NCI-H510A treated with DMSO at 0.1 percent for 48 hours (cell line): Measurements from ENCODE around the gene DERL3.

ENCODE experiments used
- DNase-seq: peaks from one replicate; lab custom pipeline; 2025; lab: John Stamatoyannopoulos, UW

Gene DERL3

GRCh38 chr22:23831261-23831660 lies 7.5 kb downstream of the DERL3 start:
- DNase-seq = no peak

GRCh38 chr22:23829845-23830372 lies 8.9 kb downstream of the DERL3 start:
- no peak for DNase-seq

GRCh38 chr22:23828800-23829680 lies 9.8 kb downstream of the DERL3 start:
- no peak for DNase-seq

- no peak for DNase-seq
Measured at GRCh38 chr22:23827351-23827995, 11.3 kb downstream of the DERL3 start.

GRCh38 chr22:23826510-23827350 lies 12.1 kb downstream of the DERL3 start:
- DNase-seq = no peak

- DNase-seq = no peak
Measured at GRCh38 chr22:23825246-23825905, 13.4 kb downstream of the DERL3 start.

- no peak for DNase-seq
Measured at GRCh38 chr22:23824476-23825245, 14.1 kb downstream of the DERL3 start.

GRCh38 chr22:23823331-23823791 lies 15.4 kb downstream of the DERL3 start:
- DNase-seq = no peak

GRCh38 chr22:23822101-23822671 lies 16.6 kb downstream of the DERL3 start:
- no peak for DNase-seq

GRCh38 chr22:23820748-23821211 lies 18.0 kb downstream of the DERL3 start:
- no peak for DNase-seq

- DNase-seq = no peak
Measured at GRCh38 chr22:23818541-23818940, 20.3 kb downstream of the DERL3 start.

- DNase-seq = no peak
Measured at GRCh38 chr22:23817146-23817545, 21.7 kb downstream of the DERL3 start.

- no peak for DNase-seq
Measured at GRCh38 chr22:23816156-23816976, 22.4 kb downstream of the DERL3 start.

GRCh38 chr22:23815541-23816155 lies 23.2 kb downstream of the DERL3 start:
- DNase-seq = no peak

- no peak for DNase-seq
Measured at GRCh38 chr22:23812378-23812777, 26.4 kb downstream of the DERL3 start.

GRCh38 chr22:23806837-23807236 lies 32.0 kb downstream of the DERL3 start:
- DNase-seq = no peak

- no peak for DNase-seq
Measured at GRCh38 chr22:23804781-23805291, 34.0 kb downstream of the DERL3 start.

GRCh38 chr22:23803001-23803819 lies 35.6 kb downstream of the DERL3 start:
- no peak for DNase-seq
